OCI-LY3 (cell line): ENCODE measurements around the gene IPO8.

ENCODE experiments used
- CTCF ChIP-seq: fragments of 200-600, 300-600 bp; sonication (generic); IDR thresholded peaks from 2 replicates; pipeline ENCODE4 v1.5.1; 2014; ENCODE audit warnings: antibody characterized with exemption, low read length, low read depth
- EZH2phosphoT487 ChIP-seq: fragments of 200-600 bp; shearing (Covaris generic); IDR thresholded peaks from 2 replicates; pipeline ENCODE4 v1.6.1; 2018; ENCODE audit warnings: antibody characterized with exemption, mixed run types, low read depth

- TF ChIP-seq CTCF = no peak
- TF ChIP-seq EZH2phosphoT487 = no peak
Measured at GRCh38 chr12:30599608-30600007, 96.1 kb downstream of the IPO8 start.
